HG02938 (cell line): ENCODE data around the gene WIPF2.
"Not testable (repeated sequence)": the region's sequence is repeated elsewhere in the genome, so short reads cannot be mapped to it uniquely, and the experiment has no call there.

Source experiments
- ATAC-seq: cut with Tn5 transposase; IDR thresholded peaks from one replicate; pipeline ENCODE4 v1.9.1; 2021; ENCODE audit warnings: mild to moderate bottlenecking, moderate library complexity; ENCODE audit not compliant: unreplicated experiment

WIPF2 gene

GRCh38 chr17:40291281-40291664 is 72.2 kb downstream of the WIPF2 start:
- no peak for ATAC-seq

- no peak for ATAC-seq
These were observed 74.3 kb downstream of the WIPF2 start for GRCh38 chr17:40293363-40293762.

GRCh38 chr17:40295488-40296436 is 76.7 kb downstream of the WIPF2 start:
- ATAC-seq: no peak

GRCh38 chr17:40297511-40297910 is 78.4 kb downstream of the WIPF2 start:
- ATAC-seq: no peak

GRCh38 chr17:40298726-40299125 is 79.6 kb downstream of the WIPF2 start:
- ATAC-seq: no peak

- ATAC-seq: not testable (repeated sequence)
These were observed 80.2 kb downstream of the WIPF2 start for GRCh38 chr17:40299159-40299757.

GRCh38 chr17:40301315-40301714 is 82.2 kb downstream of the WIPF2 start:
- ATAC-seq: no peak

GRCh38 chr17:40303009-40303657 is 84.0 kb downstream of the WIPF2 start:
- ATAC-seq: no peak

- ATAC-seq: no peak
These were observed 84.8 kb downstream of the WIPF2 start for GRCh38 chr17:40303708-40304551.

- ATAC-seq: not testable (repeated sequence)
These were observed 85.4 kb downstream of the WIPF2 start for GRCh38 chr17:40304552-40304863.

- not testable (repeated sequence) for ATAC-seq
These were observed 85.8 kb downstream of the WIPF2 start for GRCh38 chr17:40304866-40305265.

- no peak for ATAC-seq
These were observed 87.3 kb downstream of the WIPF2 start for GRCh38 chr17:40306395-40306794.

GRCh38 chr17:40307001-40307730 is 88.1 kb downstream of the WIPF2 start:
- no peak for ATAC-seq

GRCh38 chr17:40307740-40308239 is 88.7 kb downstream of the WIPF2 start:
- ATAC-seq: no peak

GRCh38 chr17:40309031-40309948 is 90.2 kb downstream of the WIPF2 start, which contains the start of gene RARA:
Gene RARA, plus strand, starts transcription at chr17:40309180. Its CDS starts 22,039 bp downstream, at chr17:40331219.
- no peak for ATAC-seq

GRCh38 chr17:40309949-40310510 is 90.9 kb downstream of the WIPF2 start:
- no peak for ATAC-seq

- no peak for ATAC-seq
These were observed 91.8 kb downstream of the WIPF2 start for GRCh38 chr17:40310882-40311391.

- no peak for ATAC-seq
These were observed 92.5 kb downstream of the WIPF2 start for GRCh38 chr17:40311575-40311974.
